ENCODE measurements around the gene HFE.
"Not testable (repeated sequence)": the region's sequence is repeated elsewhere in the genome, so short reads cannot be mapped to it uniquely, and the experiment has no call there.

The HFE gene

GRCh38 chr6:26054781-26055718 is 32.2 kb upstream of the HFE start:
- Mint-ChIP-seq H3K27ac (peak overlapping the region; percentile 99), H3K4me1 (peaks cover 44% of the 10 kb centered on the region), H3K4me3 (peak overlapping the region; percentile 91), H3K27me3 (peaks cover 8% of the 10 kb centered on the region), H3K36me3 (peaks cover 6% of the 10 kb centered on the region), H3K9me3 (no peaks in the 10 kb centered on the region)
- DNase-seq = peak; percentile 93
- CTCF ChIA-PET = interaction anchor here (1.6 kb wide), 1 partner anchor 24 kb away, joined by 5 read pairs; a partner anchor contains a TSS

GRCh38 chr6:26055719-26056582 is 31.3 kb upstream of the HFE start:
- H3K9me3 Mint-ChIP-seq = no peaks in the 10 kb centered on the region
- DNase-seq = peak; percentile 93
- H3K4me3 Mint-ChIP-seq = peak overlapping the region; percentile 91
- peaks cover 47% of the 10 kb centered on the region for H3K4me1 Mint-ChIP-seq
- peaks cover 8% of the 10 kb centered on the region for H3K27me3 Mint-ChIP-seq
- CTCF ChIA-PET = interaction anchor here (0.8 to 1.6 kb wide), 2 partner anchors 10 to 25 kb away, joined by 3 to 5 read pairs; a partner anchor contains a TSS
- peaks cover 6% of the 10 kb centered on the region for H3K36me3 Mint-ChIP-seq
- H3K27ac Mint-ChIP-seq = peak overlapping the region; percentile 99

- H3K9me3 Mint-ChIP-seq = no peaks in the 10 kb centered on the region
- H3K36me3 Mint-ChIP-seq = peaks cover 6% of the 10 kb centered on the region
- peak overlapping the region; percentile 91 for H3K4me3 Mint-ChIP-seq
- H3K27me3 Mint-ChIP-seq = peaks cover 8% of the 10 kb centered on the region
- H3K4me1 Mint-ChIP-seq = peaks cover 44% of the 10 kb centered on the region
- DNase-seq = peak; percentile 33
- peak overlapping the region; percentile 99 for H3K27ac Mint-ChIP-seq
- CTCF ChIA-PET = interaction anchor here (1.0 to 1.6 kb wide), 3 partner anchors 9 to 41 kb away, joined by 3 to 5 read pairs (median 4); a partner anchor contains a TSS
These were observed 30.5 kb upstream of the HFE start for GRCh38 chr6:26056583-26057350.

- DNase-seq = no peak
- Mint-ChIP-seq H3K27ac (peak overlapping the region; percentile 99), H3K4me1 (peaks cover 37% of the 10 kb centered on the region), H3K36me3 (peaks cover 6% of the 10 kb centered on the region), H3K9me3 (no peaks in the 10 kb centered on the region), H3K27me3 (peaks cover 8% of the 10 kb centered on the region), H3K4me3 (no peak overlapping the region)
- CTCF ChIA-PET = interaction anchor here (1.1 kb wide), 1 partner anchor 8 kb away, joined by 3 read pairs; no protein-coding TSS in a partner anchor
These were observed 29.3 kb upstream of the HFE start for GRCh38 chr6:26057899-26058298.

GRCh38 chr6:26058477-26059033 is 28.7 kb upstream of the HFE start:
- CTCF ChIA-PET = interaction anchor here (17.4 kb wide), 1 partner anchor 37 kb away, joined by 475 read pairs; the partner anchor contains the start of gene HFE
- H3K4me3 Mint-ChIP-seq, H3K36me3 Mint-ChIP-seq, H3K9me3 Mint-ChIP-seq, DNase-seq: not testable (repeated sequence)
- H3K4me1 Mint-ChIP-seq = peaks cover 30% of the 10 kb centered on the region
- peak overlapping the region; percentile 64 for H3K27ac Mint-ChIP-seq
- H3K27me3 Mint-ChIP-seq = peaks cover 13% of the 10 kb centered on the region

GRCh38 chr6:26059941-26060340 is 27.3 kb upstream of the HFE start:
- H3K36me3 Mint-ChIP-seq = peaks cover 4% of the 10 kb centered on the region
- no peak overlapping the region for H3K27ac Mint-ChIP-seq
- no peak overlapping the region for H3K4me3 Mint-ChIP-seq

GRCh38 chr6:26064619-26065257 is 22.5 kb upstream of the HFE start:
- Mint-ChIP-seq H3K36me3 (no peaks in the 10 kb centered on the region), H3K27ac (peak overlapping the region; percentile 9), H3K27me3 (peaks cover 23% of the 10 kb centered on the region), H3K4me3 (no peak overlapping the region), H3K9me3 (no peaks in the 10 kb centered on the region), H3K4me1 (peaks cover 21% of the 10 kb centered on the region)
- CTCF ChIA-PET = interaction anchor here (0.9 to 17.4 kb wide), 4 partner anchors 16 to 59 kb away, joined by 3 to 475 read pairs (median 4); partner anchors contain the start of gene HFE
- peak; percentile 64 for DNase-seq

More at GRCh38 chr6:26059941-26060340, 27.3 kb upstream of the HFE start:
- peaks cover 25% of the 10 kb centered on the region for H3K4me1 Mint-ChIP-seq
- no peak for DNase-seq
- H3K27me3 Mint-ChIP-seq = peaks cover 13% of the 10 kb centered on the region
- H3K9me3 Mint-ChIP-seq = no peaks in the 10 kb centered on the region
- CTCF ChIA-PET = interaction anchor here (17.4 kb wide), 1 partner anchor 35 kb away, joined by 475 read pairs; the partner anchor contains the start of gene HFE

- DNase-seq = peak; percentile 66
- Mint-ChIP-seq H3K36me3 (no peaks in the 10 kb centered on the region), H3K4me1 (peaks cover 12% of the 10 kb centered on the region), H3K4me3 (no peak overlapping the region), H3K9me3 (no peaks in the 10 kb centered on the region), H3K27me3 (peaks cover 33% of the 10 kb centered on the region), H3K27ac (no peak overlapping the region)
- CTCF ChIA-PET = interaction anchor here (0.6 to 17.4 kb wide), 5 partner anchors 9 to 103 kb away, joined by 3 to 475 read pairs (median 4); partner anchors contain the start of gene HFE
These were observed 21.3 kb upstream of the HFE start for GRCh38 chr6:26065952-26066380.

GRCh38 chr6:26067367-26067766 is 19.9 kb upstream of the HFE start:
- DNase-seq = no peak
- Mint-ChIP-seq H3K4me3 (no peak overlapping the region), H3K4me1 (peaks cover 14% of the 10 kb centered on the region), H3K36me3 (no peaks in the 10 kb centered on the region), H3K9me3 (no peaks in the 10 kb centered on the region), H3K27ac (no peak overlapping the region), H3K27me3 (peaks cover 41% of the 10 kb centered on the region)
- CTCF ChIA-PET = interaction anchor here (17.4 kb wide), 1 partner anchor 28 kb away, joined by 475 read pairs; the partner anchor contains the start of gene HFE

GRCh38 chr6:26068036-26068435 is 19.2 kb upstream of the HFE start:
- no peak for DNase-seq
- Mint-ChIP-seq H3K9me3 (no peaks in the 10 kb centered on the region), H3K36me3 (no peaks in the 10 kb centered on the region), H3K4me1 (peaks cover 14% of the 10 kb centered on the region), H3K4me3 (no peak overlapping the region), H3K27me3 (peaks cover 46% of the 10 kb centered on the region), H3K27ac (no peak overlapping the region)
- CTCF ChIA-PET = interaction anchor here (1.2 to 17.4 kb wide), 2 partner anchors 15 to 27 kb away, joined by 4 to 475 read pairs; partner anchors contain the start of gene HFE

GRCh38 chr6:26071135-26071534 is 16.1 kb upstream of the HFE start:
- no peak for DNase-seq
- H3K27me3 Mint-ChIP-seq = peaks cover 55% of the 10 kb centered on the region
- H3K36me3 Mint-ChIP-seq = no peaks in the 10 kb centered on the region
- H3K9me3 Mint-ChIP-seq = no peaks in the 10 kb centered on the region
- CTCF ChIA-PET = interaction anchor here (17.4 kb wide), 1 partner anchor 24 kb away, joined by 475 read pairs; the partner anchor contains the start of gene HFE
- peaks cover 4% of the 10 kb centered on the region for H3K4me1 Mint-ChIP-seq
- H3K27ac Mint-ChIP-seq = no peak overlapping the region
- H3K4me3 Mint-ChIP-seq = no peak overlapping the region

GRCh38 chr6:26075063-26075717 is 12.0 kb upstream of the HFE start:
- no peak overlapping the region for H3K27ac Mint-ChIP-seq
- CTCF ChIA-PET = interaction anchor here (17.4 kb wide), 1 partner anchor 20 kb away, joined by 475 read pairs; the partner anchor contains the start of gene HFE
- no peaks in the 10 kb centered on the region for H3K36me3 Mint-ChIP-seq
- peaks cover 4% of the 10 kb centered on the region for H3K4me1 Mint-ChIP-seq
- no peak for DNase-seq
- H3K27me3 Mint-ChIP-seq = peaks cover 45% of the 10 kb centered on the region
- no peak overlapping the region for H3K4me3 Mint-ChIP-seq
- H3K9me3 Mint-ChIP-seq = no peaks in the 10 kb centered on the region
